NCI-H2171 treated with DMSO at 0.1 percent for 48 hours (cell line): ENCODE results near the gene AMOTL1.
"Not testable (repeated sequence)": the region's sequence is repeated elsewhere in the genome, so short reads cannot be mapped to it uniquely, and the experiment has no call there.

Source experiments
- DNase-seq: peaks from one replicate; lab custom pipeline; 2025; lab: John Stamatoyannopoulos, UW

Gene AMOTL1

DNA sequence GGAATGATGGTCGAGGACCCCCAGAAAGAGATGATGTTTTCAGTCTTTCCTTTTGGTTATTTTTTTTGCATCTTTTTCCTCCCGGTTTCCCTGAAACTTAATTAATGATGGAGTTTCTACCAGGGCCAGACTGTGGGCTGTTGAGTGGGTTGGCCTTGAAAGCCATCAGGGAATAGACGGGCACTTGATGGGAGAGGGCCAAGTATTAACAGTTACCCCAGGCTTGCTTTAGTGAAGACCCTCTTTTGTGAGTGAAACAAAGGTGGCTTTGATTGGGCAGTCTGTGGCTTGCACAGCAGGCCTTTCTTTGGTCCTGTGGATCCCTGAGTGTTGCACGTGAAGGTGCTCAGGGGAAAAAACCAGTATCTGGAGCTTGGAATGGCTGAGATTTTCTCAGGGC is 56.9 kb downstream of the AMOTL1 start:
- DNase-seq, result no peak

DNA sequence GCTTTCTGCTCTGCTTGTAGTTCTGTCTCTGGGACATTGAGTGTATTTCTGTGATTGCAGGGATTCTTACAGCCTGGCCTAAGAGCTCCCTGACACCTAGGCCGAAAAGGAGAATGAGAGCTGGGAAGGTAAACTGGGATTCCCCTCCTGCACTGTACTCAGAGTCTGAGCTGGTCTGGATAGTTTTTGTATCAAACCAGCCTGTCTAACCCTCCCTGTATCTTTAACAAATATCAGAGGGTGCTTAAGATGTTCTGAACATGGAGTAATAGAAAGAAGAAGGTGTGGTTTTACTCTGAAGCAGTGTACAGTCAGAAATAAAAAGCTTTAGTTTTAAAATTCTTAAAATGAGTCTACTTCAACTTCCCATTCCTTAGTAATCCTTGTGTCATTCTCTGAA is 57.3 kb downstream of the AMOTL1 start:
- no peak for DNase-seq

DNA sequence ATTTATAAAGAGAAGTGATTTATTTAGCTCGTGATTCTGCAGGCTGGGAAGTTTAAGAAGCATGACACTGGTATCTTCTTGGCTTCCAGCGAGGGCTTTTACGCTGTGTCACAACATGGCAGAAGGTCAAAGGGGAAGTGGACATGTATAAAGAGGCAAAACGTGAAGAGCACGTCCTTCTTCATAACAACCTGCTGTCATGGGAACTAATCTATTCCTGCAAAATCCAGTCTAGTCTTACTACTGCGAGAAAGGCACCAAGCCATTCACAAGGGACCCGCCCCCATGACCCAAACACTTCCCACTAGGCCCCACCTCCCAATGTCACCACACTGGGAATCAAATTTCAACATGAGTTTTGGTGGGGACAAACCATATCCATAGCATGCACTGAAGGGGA is 58.3 kb downstream of the AMOTL1 start:
- no peak for DNase-seq

DNA sequence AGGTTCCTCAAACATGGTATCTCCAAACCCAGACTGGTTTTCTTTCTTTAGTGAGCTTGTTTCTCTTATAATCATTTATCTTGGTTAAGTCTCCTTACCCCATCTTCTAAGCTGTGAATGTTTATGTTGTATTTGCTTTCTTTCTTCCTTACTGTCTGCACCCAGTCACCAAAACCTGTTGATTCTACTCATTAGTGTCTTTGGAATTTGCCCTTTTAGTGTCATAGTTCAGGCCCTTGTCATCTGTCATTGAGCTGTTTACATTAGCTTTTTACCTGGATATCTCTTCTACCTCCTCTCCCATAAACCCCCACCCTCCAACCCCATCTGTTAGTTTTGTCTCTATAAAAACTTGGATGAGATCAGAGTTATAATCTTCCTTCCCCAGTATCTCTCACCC is 59.9 kb downstream of the AMOTL1 start:
- peak; percentile 42 for DNase-seq

DNA sequence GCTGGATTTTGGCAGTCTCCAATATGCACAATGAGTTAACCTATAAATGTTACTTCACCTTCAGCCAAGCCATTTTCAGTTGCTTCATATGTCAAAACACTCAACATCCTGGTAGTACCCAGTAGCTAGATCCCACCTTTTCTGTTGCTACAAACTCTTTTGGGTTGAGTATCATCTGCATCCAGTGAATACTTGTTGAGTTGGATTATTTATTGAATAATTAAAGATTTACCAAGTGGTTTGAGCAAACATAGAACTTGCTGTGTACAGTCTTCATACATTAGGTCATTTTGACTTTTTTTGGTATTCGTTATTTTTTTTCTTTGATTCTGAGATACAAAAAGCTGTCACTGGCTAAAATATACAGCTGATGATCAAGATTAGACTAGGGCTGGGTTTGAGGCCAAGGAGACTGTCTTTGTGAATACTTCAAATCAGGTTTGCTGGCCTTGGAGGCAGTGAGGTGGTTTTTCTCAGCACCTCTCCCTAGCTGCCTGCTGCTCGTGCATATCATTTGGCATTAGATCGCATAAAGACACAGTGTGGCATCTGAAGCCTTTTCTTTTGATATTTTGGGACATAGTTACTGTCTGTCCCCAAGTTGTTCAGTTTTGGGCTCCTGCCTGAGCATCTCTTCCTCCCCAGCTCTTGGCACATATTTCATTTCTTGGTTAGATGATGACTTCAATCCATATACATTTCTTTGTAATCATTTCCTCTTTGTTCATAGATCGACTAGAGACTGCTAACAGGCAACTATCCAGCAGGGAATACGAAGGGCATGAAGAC is 62.8 kb downstream of the AMOTL1 start:
- no peak for DNase-seq

DNA sequence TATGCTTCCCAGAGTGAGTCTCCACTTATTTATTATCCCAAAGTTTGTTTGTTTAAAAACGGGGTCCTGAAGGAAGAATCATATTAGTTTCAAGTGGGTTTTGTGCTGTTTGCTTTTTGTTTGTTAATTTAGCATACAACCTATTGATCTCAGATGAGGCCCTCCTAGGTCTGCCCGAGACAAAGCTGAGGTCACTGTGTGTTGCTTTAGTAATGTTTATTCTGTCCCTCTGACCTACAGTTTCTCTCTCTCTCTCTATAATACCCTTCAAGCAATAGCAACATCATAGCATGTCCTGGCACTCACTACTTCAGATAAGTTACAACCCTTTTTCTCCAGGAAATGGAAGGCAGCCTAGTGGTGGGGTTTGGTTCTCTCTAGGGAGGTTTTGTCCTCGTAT is 63.4 kb downstream of the AMOTL1 start:
- DNase-seq, result no peak

DNA sequence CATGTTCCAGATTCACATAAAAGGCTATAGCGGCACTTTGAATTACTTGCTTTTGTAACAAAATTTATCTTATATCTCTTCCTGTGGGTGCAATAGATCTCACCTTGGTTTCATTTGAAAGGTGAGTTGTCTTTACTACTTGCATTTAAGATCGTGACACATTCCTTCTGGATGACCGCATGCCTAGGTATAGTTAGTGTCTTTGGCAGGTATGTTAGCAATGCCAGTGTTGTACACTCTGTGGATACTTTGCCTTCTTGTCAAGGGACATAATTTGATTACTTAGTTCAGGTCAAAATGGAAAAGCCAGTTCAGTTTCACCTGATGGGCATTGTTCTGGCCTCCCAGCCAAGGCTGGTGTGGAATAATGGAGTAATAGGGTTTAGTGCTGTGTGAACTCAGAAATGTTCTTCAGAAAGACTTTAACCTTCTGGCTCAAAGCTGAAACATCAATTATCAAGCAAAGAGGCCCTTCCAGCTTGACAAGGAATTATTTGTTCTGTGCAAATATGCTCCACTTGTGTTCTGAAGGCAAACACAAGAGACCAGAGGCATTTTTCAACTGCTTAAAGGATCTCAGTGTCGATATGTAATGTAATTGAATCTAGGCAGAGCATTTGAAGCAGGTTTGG is 64.6 kb downstream of the AMOTL1 start:
- no peak for DNase-seq

DNA sequence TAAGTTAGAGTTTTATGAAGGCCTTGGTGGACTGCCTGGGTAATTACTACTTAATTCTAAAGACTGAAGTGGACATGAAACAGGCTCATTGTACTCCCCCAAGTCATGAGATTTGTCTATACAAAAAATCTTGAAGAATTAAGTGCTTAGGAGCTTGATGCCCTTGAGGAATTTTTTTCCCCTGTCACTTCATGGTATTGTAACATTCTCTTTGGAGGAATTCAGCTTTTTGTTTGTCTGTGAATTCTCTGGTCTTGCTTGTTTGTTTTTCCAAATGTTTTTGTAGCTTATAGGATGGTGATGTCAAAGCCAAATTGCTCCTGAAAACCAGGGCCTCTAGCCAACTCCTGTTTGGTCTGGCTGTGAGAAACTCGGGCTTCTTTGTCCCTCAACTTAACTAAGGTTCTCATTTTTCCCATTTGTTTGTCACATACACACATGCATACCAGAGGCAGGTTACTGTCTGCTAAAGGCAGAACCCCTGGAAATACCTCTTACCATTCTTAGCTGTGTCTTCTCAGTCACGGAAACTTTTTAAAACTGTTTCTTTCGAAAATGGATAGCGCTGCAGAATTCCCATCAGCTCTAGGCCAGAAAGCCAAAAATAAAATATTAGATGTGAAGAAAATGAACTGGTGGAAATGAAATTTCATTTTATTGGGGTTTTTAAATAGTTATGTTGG is 66.9 kb downstream of the AMOTL1 start:
- no peak for DNase-seq

DNA sequence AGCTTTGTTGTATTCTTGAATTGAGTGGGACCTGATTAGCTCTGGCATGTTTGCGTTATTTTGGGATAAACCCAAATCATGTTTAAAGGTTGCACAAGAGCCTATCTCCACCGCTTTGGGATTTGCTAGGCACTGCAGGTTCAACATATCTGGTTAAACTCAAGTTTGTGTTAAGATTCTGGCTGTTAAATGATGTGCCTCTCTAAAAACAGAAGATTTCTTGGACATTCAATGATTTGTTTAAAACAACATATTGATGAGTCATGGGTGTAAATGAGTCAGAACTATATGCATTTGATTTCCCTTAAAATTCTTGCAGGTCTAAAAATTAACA is 67.4 kb downstream of the AMOTL1 start:
- no peak for DNase-seq

DNA sequence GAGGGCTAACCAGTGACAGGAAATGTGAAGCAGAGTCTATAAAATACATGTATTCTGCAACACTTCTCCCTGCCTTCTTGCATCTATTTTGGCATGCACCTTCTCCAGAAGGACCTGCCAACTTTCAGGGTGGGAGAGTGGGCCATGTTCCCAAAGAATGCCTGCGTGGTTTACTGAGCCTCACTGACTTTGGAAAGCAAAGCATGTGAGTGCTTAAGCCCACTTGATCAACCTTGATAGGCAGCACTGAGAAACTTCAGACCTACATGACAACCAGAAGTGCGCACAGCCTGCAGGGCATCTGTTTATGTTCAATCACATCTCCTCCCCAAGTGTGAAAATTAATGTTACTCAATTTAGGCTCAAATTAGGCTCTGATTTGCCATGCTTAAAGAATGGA is 69.2 kb downstream of the AMOTL1 start:
- DNase-seq, result no peak

DNA sequence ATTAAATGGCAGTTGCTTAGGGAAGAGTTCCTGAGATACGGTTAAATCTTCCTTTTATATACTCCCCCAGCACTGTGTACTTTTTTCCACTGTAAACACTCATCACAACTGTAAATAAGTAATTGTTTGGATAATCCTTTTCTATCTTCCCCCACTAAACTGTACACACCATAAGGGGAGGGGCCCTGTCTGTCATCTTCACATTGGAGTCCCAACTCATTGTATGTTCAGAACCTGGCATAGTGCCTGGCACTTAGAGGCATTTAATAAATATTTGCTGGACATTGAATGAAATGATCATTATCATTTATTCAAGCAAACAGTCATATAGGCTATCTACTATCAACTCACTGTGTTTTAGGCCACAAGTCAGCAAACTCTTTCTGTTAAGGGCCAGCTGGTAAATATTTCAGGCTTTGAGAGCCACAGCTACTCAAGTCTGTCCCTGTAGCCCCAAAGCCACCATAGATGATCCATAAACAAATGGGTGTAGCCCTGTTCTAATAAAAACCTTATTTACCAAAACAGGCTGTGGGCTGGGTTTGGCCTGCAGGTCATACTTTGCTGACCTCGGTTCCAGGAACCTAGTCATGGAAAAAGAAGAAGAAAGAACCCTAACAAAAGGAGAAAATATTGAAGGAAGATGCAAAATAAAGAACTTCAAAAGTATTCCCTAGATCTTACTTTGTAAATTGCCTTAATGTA is 70.0 kb downstream of the AMOTL1 start:
- no peak for DNase-seq

DNA sequence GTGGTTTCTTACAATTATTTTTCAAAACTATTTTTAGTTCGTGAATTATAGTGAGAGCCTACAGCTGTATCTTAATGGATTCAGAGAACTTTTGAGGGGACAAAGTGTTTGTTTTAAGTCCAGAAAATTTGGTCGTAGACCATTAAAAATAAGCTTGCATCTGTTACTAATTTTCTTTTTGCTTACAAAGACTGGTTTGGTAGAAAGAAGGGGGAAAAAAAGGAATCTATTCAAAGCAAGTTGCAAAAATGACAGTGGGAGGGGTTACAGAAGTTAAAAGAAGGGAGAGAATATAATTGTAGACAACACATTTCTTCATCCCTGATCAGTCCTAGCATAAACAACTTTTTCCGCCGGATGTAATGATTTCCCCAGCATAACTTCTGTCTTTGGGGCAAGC is 72.1 kb downstream of the AMOTL1 start:
- no peak for DNase-seq

DNA sequence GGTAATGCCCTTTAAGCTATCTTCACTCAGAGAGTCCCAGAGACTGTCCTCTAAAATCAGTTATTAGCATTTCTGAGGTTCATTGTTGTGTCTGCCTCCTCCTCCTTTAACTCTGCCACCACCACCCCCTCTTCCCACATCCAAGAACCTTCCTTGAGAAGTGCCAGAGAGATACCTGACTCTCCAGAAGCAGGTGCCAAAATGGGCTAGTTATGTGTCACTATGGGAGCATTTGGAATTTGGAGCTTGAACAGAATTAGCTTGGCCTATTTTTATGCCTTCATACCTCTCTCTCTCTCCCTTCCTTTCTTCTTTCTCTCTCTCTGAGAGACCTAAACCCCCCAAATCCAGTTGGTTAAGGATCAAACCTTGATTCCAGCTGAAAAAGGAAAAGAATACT is 75.9 kb downstream of the AMOTL1 start:
- DNase-seq, result no peak

DNA sequence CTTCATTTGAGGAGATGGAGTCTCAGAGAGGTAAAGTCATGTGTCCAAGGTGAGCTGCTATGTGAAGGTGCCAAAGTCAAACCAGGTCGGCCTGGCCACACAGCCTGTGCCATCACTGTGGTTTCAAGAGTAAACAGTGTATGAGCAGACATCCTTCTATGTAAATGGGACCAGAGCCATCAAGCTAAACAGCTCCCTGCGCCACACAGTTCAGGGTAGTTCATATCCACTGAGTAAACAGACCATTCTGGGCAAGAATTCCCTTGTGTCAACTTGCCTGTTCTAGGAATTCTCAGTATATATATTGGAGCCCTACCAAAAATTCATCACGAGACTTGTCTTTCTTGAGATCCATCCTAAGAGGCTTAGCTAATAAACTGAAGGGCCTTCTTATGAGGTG is 77.5 kb downstream of the AMOTL1 start:
- peak; percentile 42 for DNase-seq

DNA sequence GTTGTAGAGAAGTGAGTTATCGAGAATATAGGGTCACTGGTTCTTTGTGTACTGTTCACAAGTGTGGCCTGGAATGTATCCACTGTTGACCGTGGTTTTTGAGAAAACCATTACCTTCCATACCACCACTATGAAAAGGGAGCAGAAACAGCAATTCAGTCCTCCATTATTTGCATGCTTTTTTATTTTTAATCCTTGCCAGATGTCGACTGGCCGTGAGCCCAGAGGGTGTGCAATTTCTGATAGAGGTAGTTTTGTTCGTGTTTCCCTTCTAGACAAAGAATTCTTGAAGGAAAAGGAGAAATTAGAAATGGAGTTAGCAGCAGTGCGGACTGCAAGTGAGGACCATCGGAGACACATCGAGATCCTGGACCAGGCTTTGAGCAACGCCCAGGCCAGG is 81.7 kb downstream of the AMOTL1 start:
- peak; percentile 71 for DNase-seq

DNA sequence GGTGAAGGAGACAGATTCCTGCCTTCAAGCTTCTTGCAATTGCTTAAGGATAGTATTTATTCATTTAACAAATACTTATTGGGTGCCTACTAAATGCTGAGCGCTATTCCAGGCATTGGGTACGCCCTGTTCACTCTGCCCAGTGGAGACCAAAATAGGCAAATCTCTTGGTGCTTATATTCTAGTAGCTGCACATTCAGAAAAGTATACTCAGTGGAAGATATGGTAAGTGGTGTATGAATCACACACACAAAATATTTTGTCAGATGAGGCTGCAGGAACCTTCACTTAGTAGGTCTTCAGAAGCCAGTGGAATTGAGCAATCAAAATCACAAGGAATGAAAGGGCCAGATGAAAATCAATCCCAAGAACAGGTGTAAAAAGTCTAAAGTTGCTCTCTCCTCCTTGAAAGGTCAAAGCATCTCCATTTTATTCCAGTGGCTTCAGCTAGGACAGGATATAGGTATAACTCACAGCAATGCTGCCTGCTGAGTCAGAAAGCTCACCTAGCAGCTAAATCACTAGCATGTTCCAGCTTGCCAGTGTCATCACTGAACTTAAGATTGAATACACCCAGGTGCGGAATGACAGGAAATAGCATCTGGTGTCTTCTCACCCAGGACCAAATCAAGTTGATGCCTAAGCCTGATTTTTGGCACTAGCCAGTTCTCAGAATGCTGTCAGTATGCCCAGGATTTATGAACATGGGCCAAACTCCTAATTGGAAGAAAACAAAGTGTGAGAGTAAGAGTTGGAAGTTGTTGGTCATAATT is 83.9 kb downstream of the AMOTL1 start:
- DNase-seq, result peak; percentile 93

DNA sequence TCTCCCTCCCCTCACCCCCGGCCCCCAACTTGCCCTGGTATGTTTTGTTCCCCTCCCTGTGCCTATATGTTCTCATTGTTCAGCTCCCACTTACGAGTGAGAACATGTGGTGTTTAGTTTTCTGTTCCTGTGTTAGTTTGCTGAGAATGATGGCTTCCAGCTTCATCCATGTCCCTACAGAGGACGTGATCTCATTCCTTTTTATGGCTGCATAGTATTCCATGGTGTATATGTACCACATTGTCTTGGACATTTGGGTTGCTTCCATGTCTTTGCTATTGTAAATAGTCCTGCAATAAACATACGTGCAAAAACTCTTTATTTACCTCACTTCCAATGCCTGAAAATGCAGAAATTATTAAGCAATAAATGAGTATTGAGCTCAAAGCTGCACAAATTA is 85.1 kb downstream of the AMOTL1 start:
- not testable (repeated sequence) for DNase-seq

DNA sequence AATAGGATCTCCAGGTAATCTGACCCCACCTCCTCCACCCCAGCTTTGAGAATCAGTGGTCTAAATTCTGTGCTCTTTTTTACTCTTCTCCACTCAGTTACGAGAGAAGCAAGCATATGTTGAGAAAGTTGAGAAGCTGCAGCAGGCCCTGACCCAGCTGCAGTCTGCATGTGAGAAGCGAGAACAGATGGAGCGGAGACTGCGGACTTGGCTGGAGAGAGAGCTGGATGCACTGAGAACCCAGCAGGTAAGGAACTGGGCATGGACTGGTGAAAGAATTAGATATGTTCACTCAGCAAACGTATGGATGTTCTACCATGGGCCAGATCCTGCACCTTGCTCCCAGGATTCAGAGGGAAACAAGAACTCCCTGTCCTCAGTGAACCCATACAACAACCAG is 85.7 kb downstream of the AMOTL1 start:
- DNase-seq, result peak; percentile 94

DNA sequence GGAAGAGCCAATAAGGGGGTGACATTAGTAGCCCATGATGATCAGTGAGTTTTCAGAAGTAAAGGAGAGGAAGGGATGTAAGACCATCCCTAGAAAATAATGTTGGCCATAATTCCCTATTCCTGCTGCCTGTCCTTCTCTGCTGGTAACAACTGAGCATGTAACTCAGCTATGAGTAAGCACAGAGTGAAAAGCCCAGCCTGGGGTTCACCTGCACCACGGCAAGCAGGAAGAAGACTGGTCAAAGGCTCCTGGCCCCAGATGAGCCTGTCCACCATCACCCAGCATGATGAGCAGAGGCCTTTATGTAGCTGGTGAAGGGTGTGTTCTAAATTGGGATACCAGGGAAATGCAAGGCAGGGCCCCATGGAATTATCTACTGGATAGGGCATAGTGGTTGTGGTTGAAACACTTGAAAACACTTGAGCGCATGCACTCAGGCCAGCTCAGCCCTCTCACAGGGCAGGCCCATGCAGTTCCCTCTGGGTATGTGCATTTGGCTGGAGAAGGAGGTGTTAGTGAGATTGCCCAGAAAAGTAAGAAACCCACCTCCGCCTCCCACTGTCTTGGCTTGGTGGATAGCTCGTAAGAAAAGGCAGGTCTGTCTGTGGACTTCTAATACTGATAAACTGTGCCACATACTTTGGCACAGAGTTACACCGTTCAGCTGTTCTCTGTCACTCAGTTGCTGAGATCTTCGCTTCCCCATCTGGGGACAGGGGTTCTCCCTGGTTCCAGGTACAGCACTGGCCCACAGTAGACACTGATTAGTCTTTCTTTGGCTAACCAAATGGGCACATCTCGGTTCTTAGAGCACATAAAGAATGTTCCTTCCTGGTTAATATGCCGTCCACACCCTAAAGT is 86.8 kb downstream of the AMOTL1 start:
- DNase-seq, result no peak

DNA sequence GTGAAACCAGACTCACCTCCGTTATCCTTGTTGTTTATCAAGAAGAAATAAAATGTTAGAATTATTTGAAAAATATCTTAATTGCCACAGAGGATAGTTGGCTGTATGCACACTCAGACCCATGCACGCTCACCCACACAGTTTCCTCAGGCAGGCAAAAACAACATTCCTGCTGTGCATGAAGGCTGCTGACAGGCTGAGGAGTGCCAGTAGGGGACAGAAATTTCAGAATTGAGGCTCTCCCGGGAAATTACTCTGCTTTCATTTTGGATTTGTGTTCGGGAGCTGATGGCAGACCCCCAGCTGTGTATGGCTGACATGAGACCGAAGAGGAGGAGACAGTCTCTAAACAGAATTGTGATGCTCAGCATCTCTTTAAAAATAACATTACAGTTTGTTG is 87.5 kb downstream of the AMOTL1 start:
- no peak for DNase-seq

DNA sequence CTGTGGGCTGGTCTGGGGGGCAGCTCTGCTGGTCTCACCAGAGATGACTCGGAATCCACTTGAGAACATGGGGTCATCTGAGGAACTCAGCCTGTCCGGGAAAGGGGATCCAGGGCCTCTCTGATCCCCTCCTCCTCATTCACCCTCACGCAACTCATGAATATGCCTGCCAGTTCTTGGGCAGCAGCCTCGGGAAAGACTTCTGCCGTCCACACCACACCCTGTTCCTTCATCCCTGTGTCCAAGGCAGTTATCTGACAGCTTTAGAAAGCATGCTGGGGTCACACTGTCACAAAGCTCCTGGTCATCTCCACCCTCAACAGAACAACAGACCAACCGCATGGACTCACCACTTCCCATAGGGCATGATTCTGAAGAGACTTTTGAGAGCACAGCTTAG is 88.3 kb downstream of the AMOTL1 start:
- DNase-seq, result no peak
